GM21717 (cell line): Measurements from ENCODE around the gene OTOGL.
"Not testable (repeated sequence)": the region's sequence is repeated elsewhere in the genome, so short reads cannot be mapped to it uniquely, and the experiment has no call there.

Experiments
- ATAC-seq: cut with Tn5 transposase; IDR thresholded peaks from one replicate; pipeline ENCODE4 v1.9.1; 2021; ENCODE audit warnings: mild to moderate bottlenecking, moderate library complexity; ENCODE audit not compliant: unreplicated experiment

OTOGL gene

GRCh38 chr12:80271780-80272179 lies 172.4 kb downstream of the OTOGL start:
- ATAC-seq, result no peak

- ATAC-seq, result no peak
Measured at GRCh38 chr12:80272387-80272915, 173.1 kb downstream of the OTOGL start.

DNA sequence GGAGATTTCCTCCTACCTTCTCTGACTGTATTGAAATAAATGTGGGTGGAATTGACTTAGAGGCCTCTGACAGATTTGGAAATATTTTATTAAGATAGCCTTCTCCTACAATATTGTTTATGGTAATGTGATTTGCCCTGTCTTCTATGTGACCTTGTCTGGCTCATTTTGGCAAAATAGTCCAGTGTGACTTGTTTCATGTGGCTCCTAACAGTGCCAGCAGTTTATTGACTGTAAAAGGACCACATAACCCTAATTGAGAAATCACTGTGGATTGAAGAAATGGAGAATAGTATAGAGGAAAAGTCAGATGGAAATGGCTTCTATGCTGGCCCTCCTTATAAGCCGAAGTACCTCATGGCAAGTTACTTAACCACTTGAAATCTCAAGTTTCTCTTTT lies 173.8 kb downstream of the OTOGL start:
- ATAC-seq, result no peak

DNA sequence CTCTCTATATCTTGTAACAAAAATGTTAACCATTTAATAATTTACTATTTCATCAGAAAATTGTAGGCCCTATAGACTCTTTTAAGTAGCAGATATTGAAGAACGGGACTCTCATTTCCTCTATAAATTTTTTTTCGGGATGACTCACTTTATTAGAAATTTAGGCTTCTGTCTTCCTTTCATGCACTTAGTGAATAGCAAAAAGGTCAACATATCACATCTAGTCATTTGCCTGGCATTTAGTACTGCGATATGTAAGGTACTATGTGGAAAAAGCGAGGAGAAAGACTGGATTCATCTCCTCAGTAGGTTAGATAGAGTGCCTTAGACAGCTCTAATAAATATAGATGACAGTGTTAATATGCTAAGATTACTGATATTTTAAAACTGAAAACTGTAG lies 178.4 kb downstream of the OTOGL start:
- no peak for ATAC-seq

GRCh38 chr12:80282226-80282625 lies 182.9 kb downstream of the OTOGL start:
- no peak for ATAC-seq

DNA sequence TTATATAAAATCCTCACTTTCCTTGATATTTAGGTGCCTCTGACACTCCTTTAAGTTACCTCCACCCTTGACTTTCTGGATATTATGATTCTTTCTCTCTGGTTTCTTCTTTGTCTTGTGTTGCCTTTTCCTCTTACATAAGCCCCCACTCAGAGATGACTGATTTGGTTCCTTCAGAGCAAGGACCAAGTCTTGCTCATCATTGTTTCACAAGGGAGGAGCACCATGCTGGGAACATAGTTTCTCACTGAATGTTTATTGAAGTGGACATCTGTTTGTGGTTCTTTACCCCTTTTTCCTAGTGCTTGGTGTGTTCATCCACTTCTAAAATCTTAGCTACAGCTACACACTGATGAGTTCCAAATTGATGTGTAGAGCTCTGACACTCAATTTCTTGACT lies 183.4 kb downstream of the OTOGL start:
- ATAC-seq, result no peak

GRCh38 chr12:80291108-80291754 lies 191.9 kb downstream of the OTOGL start:
- peak; percentile 35 for ATAC-seq

GRCh38 chr12:80293347-80293746 lies 194.0 kb downstream of the OTOGL start:
- peak; percentile 65 for ATAC-seq

DNA sequence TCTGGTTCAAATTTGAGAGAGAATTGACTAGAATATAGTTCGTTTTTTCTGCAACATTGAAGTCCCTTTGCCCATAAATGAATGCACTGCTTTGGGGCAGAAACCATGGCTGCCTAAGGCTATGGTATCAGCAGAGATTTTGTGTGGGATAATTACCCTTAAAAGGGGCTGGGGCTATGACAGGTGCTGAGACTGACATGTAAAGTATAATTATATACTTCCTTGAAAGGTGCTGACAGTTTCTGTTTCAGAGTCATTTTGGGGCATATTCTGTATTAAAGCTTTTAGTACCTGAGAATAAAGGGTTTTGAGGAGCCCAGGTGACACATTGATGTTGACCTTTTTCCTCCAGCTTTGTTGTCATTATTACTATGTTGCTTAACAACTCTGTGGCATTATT lies 194.4 kb downstream of the OTOGL start:
- peak; percentile 86 for ATAC-seq

GRCh38 chr12:80299219-80299618 lies 199.9 kb downstream of the OTOGL start:
- ATAC-seq, result peak; percentile 46

DNA sequence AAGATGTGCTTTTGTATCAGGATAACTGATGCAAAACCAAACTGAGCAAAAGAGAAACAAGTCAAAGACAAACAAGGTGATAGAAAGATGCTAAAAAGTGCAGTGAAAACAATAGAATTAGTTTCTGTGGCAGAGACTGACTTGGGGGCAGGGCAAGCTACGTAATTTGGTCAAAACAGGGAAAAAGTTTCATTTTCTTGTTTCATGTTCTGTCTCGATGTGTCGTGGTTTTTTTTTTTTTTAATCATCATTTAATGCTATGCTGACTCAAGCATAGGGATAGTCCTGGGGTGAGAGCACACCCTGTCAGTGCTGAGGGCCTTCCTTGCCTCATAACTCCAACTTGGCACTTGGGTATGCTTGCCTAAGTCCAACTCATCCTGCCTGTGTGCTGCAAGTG lies 200.6 kb downstream of the OTOGL start:
- ATAC-seq, result peak; percentile 84

GRCh38 chr12:80307436-80307835 lies 208.1 kb downstream of the OTOGL start:
- not testable (repeated sequence) for ATAC-seq

DNA sequence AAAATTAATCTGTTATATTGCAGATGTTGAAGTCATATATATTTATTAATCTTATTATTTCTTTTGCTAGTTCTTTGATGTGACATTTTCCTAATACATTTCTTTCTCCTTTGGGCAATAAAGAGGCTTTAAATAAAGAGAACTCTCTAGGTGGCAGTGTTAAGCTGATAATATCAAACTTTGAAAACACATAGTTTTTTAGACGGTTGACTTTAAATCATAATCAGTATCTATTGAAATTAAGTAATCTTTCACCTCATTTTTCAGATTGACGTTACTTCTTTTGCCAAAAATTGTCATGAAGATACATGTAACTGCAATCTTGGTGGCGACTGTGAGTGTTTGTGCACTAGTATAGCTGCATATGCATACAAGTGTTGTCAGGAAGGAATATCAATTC lies 213.9 kb downstream of the OTOGL start:
- ATAC-seq, result no peak

DNA sequence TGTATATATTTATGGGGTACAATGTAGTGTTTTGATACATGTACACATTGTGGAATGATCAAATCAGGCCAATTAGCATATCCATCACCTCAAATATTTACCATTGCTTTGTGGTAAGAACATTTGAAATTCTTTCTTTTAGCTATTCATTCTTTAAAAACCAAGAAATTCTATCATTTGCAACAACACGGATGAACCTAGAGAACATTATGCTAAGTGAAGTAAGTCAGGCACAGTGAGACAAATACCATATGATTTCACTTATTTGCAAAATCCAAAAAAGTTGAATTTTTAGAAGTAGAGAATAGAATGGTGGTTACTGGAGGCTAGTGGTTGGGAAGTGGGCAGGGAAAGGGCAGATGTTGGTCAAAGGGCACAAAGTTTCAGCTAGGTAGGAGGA lies 215.4 kb downstream of the OTOGL start:
- no peak for ATAC-seq

GRCh38 chr12:80316222-80316621 lies 216.9 kb downstream of the OTOGL start:
- ATAC-seq, result no peak

DNA sequence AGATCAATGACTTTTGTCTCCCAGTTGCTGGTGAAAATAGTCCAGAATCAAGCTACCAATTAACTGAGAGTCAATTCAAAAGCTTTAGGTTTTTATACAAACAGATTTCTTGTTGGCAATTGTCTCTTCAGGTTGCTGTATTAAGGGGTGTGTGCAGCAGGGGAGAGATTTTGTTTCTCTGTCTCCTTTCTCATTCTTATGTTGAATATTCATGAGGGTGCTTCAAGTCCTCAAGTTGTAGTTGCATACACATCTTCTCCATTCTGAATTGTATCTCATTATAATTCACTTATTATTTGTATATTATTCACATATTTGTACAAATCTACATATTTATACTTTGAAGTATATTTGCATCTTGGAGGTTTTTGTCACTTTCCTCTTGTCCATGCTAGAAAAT lies 218.0 kb downstream of the OTOGL start:
- no peak for ATAC-seq

- no peak for ATAC-seq
Measured at GRCh38 chr12:80317899-80318298, 218.6 kb downstream of the OTOGL start.

- ATAC-seq, result no peak
Measured at GRCh38 chr12:80320121-80320678, 220.9 kb downstream of the OTOGL start.

DNA sequence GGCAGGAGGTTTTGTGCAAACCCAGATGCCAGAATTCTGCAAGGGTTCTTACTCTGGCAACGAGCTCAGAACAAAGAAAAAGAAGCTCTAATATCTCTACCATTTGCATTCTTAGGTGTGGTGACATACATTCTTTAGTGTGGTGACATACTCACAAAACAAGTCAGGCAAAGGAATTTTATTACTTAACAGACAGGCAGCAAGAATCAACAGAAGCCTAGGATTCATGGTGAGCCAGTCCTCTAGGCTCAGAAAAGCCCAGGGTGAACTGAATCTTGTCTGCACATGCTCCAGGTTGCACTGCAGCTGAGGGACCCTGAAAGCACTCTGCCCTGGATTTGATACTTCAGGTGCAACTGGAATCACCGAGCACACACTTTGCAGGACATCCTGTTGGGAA lies 222.3 kb downstream of the OTOGL start:
- no peak for ATAC-seq

DNA sequence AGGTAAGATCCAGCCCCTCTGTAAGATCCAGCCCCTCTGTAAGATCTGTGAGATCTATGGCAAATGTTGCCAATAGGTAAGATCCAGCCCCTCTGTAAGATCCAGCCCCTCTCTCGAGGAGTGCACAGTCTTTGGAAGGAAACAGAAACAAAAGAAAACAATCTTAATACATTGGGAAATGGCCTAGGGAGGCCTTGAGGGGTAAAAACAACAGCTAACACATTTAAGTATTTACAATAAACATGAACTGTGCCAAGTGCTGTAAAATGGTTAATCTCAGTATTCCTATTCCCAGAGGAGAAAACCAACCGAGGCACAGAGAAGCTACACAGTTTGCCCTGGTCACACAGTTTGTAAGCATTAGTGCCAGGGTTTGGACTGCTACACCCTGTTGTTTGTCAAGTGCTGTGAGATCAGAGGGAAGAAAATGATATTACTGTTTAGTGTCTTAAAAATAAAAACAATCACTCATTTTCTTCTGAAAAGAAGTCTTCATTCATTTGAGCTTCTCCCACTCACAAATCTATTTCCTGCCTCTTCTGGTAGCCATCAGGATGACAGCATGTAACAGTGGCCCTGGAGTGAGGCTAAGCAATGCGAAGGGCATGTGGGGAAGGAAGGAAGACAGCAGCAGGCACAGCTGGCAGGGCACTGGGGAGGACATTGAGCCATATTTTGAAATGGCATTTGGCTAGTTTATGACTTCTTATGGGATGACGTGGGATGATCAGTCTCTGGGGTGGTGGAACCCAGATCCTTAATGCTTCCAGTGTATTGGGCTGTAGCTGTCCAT lies 226.0 kb downstream of the OTOGL start:
- no peak for ATAC-seq

GRCh38 chr12:80332827-80333226 lies 233.5 kb downstream of the OTOGL start:
- ATAC-seq, result no peak

- no peak for ATAC-seq
Measured at GRCh38 chr12:80352474-80352873, 253.1 kb downstream of the OTOGL start.
